Activated T-helper 1 cell treated with Interleukin-2 at 50 U/mL for 16 hours (primary cell): ENCODE data around the gene ZNF331.
A peak's percentile ranks its signal among the peaks of the same experiment; 100 is the strongest.
"Not testable (repeated sequence)": the region's sequence is repeated elsewhere in the genome, so short reads cannot be mapped to it uniquely, and the experiment has no call there.

Source experiments
- DNase-seq: peaks from one replicate; pipeline ENCODE4 v3.0.0-alpha.2; 2020; ENCODE audit warnings: low read depth

ZNF331 gene

DNA sequence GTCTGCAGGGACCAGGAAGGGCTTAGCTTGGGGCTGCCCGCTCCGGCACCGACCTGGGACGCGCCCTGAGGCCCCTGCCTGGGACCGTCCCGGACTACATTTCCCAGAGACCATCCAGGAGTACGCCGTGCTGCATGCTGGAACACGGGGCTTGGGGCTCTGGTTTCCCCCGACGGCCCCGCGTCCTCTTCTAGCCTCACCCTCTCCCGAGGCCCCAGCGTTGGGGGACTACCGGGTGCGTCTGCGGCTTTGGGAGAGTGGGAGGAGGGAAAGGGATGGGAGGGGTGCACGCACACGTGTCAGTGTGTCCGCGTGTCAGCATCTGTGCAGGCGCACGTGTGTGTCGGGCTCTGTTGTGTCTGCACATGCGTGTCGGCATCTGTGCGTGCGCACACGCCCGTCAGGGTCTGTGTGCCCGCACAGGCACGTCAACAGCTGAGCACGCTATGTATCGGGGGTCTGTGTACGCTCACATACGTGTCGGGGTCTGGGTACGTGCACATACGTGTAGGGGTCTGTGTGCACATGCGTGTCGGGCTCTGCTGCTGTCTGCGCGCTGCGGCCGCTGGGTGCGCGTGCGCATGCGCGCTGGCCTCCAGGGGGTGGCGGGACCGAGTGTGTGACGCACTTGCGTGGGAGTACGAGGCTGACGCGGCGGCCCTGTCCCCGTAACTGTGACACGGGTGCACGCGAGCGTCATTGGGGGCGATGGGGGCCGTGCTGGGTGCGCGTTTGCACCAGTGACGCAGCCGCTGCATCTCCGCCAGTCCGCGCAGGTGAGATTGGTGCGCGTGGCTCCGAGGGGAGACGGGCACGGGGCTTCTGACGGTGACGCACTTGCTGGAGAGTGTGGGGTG is at the start of gene ZNF331:
Gene ZNF331 (plus strand): TSS at position 625 of the 857 bp plus-strand sequence. CDS start 31,232 bp downstream, outside the sequence.
- DNase-seq: peak; percentile 82

DNA sequence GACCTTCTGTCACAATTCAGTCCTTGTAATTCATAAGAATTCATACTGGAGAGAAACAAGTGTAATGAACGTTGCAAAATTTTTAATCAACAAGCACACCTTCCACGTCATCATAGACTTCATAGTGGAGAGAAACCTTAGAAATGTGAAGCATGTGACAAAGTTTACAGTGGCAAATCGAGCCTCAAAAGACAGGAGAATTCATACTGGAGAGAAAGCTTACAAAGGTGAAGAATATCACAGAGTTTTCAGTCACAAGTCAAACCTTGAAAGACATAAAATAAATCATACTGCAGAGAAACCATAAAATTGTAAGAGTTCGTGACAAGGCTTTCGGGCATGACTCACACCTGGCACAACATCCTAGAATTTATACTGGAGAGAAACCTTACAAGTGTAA is 45.8 kb upstream of the ZNF331 start:
- no peak for DNase-seq

DNA sequence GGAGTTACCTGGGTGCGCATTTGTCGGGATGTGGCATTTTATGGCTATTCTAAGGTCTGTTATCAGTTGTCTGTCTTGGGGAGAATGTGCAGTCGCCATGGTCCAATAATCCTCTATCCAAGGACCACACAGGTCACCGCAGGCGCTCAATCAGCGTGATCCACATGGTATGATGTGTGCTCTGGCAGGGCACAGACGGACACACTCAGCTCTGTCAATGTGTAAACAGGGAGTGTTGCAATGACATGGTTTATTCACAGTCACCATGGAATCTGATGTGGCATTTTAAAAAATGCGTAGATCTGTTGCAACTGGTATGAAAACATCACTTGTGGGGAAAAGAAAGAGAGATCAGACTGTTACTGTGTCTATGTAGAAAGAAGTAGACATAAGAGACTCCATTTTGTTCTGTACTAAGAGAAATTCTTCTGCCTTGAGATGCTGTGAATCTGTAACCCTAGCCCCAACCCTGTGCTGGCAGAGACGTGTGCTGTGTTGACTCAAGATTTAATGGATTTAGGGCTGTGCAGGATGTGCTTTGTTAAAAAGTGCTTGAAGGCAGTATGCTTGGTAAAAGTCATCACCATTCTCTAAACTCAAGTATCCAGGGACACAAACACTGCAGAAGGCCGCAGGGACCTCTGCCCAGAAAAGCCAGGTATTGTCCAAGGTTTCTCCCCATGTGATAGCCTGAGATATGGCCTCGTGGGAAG is 40.5 kb upstream of the ZNF331 start:
- not testable (repeated sequence) for DNase-seq

DNA sequence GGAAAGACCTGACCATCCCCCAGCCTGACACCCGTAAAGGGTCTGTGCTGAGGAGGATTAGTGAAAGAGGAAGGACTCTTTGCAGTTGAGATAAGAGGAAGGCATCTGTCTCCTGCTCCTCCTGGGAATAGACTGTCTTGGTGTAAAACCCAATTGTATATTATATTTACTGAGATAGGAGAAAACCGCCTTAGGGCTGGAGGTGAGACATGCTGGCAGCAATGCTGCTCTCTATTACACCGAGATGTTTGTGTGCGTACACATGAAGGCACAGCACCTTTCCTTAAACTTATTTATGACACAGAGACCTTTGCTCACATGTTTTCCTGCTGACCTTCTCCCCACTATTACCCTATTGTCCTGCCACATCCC is 39.9 kb upstream of the ZNF331 start:
- not testable (repeated sequence) for DNase-seq

DNA sequence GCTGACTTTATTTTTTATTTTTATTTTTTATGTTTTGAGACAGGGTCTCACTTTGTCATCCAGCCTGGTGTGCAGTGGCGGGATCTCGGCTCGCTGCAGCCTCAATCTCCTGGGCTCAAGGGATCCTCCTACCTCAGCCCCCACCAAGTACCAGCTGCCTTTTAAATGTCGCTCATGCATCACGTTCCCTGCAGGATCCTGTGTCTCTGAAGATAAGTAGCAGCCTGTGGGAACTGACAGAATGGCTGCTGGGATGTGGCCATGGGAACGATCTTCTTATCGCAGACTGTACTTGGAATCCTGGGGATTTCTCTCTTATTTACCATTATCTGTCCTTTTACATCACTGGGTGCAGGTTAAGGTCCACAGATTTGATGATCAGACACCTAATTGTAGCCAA is 34.8 kb upstream of the ZNF331 start:
- not testable (repeated sequence) for DNase-seq

DNA sequence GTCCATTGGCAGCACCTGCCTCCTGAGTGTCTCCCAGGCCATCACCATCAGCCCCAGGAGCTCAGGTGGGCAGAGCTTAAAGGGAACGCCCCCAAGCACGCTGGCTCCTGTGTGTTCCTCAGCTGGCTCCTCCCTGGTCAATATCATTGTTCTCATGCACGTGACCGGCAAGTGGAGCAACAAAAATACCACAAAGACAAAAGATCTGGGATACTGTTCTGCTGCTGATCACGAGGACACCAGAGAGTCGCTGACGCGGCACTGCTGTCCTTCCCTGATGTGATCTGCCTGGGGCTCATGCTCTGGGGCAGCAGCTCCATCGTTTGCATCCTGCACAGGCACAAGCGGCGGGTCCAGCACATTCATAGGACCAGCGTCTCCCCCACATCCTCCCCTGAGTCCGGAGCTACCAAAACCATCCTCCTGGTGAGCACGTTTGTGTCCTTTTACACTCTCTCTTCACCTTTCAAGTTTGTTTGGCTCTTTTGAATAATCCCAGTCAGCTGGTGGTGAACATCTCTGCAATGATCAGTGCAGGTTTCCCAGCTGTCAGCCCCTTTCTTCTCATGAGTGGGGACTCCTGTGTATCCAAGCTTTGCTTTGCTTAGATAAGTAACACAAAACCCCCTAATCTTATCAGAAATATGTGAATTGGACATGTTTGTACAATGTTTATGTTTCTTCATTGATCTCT is 34.1 kb upstream of the ZNF331 start:
- not testable (repeated sequence) for DNase-seq

DNA sequence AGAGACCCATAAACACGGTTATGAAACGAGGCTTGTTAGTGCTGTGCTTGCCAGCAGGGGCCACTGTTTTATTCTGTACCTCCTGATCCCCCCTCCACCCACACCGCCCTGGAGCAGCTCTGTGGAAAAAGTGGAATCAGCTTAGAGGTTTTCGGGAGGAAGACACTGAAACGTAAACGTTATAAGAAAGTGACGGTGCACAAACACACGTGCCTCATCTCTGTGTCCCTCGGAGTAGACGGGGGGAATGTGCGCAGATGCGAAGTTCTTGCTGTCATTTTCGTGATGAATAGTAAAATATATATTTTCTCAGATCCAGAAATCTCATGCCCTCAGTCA is 33.6 kb upstream of the ZNF331 start:
- DNase-seq: not testable (repeated sequence)

DNA sequence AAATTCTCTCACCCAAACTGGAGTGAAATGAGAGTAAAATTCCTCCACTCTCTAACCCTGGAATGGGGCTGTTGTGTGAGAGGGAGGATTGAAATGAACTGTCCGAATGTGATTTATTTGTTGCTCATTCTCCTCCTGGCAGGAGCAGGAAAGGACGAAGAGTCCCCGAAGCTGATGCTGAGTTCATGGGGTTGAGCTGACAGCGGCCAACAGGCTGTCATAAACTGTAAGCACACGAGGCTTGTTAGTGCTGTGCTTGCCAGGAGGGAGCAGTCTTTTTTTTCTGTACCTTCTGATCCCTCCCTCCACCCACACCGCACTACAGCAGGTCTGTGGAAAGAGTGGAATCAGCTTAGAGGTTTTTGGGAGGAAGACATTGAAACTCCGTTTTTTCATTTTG is 33.1 kb upstream of the ZNF331 start:
- DNase-seq: no peak

DNA sequence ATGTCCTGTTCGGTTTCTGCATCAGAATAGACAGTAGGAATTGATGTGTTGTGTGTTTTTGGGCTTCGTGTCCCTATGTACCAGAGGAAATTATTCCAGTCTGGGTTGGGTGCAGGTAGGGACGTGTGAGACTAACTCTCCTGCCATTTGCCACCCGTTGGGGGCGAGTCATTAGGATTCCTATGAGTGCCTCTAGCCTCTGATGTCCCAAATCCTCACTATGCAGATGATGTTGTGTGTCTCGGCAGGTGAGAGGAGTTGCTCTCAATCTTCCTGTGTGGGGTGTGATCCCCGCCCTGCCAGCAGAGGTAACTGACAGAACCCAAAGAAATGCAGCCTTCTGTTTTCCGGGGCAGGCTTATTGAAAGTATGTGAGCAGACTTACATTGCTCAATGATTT is 31.2 kb upstream of the ZNF331 start:
- no peak for DNase-seq

DNA sequence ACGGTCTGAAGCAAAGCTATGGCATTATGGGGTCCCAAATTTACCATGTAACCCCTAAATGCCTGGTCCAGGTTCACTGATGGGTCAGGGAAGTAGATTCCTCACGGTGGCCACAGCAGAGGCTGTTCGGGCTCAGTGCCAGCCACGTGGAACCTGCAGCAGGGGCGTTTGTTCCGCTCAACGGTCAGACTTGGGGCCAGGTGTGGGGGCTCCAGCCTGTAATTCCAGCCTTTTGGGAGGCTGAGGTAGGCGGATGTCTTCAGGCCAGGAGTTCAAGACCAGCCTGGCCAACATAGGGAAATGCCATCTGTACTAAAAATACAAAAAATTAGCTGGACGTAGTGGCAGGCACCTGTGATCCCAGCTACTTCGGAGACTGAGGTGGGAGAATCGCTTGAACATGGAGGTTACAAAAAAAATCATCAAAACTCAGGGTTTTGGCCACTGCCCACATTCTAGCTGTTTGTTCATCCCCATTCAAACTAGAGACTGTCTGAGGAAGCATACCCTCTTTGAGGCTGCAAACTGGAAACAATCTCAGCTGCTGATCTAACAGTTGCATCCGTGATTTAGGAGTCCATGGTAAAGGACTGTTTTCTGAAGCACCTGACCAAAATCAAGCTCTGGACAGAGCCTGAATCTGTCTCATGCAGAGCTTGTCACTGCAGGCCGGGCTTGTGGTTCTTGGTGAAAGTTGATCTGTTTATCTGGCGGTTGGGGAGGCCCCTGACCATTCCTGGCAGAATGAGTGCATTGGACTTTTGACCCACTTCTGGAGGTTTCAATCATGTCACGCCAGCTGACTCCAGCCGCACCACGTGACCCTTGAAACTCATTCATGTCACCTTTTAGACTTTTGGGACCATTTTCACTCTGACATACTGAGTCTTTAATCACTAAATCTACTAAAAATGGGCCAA is 30.2 kb upstream of the ZNF331 start:
- DNase-seq: no peak

DNA sequence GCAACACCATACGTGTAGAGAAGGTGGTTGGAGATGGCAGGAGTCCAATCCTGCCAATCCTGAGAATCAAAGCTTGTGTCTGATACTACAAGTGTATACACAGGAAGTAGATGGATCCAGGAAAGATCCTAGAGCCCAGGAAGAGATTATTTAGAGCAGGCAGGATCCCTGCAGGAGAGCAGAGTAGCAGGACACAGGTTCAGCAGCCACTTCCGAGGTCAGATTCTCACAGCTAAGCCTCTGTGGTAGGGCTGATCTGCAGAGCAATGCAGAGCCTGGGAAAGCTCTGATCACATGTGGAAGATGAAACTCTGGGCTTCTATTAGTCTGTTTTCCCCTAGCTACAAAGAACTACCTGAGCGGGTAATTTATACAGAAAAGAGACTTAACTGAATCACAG is 28.5 kb upstream of the ZNF331 start:
- no peak for DNase-seq

DNA sequence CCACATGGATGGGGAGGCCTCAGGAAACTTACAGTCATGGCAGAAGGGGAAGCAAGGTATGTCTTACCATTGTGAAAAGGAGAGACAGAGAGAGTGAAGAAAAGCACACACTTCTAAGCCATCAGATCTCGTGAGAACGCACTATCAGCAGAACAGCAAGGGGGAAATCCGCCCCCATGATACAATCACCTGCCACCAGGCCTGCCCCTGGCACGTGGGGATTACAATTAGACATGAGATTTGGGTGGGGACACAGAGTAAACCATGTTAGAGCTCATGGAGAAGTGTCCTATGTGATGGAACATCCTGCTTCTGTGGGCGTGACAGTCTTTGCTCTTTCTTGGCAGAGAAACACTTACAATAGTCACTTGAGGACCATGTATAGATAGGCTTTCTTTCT is 28.1 kb upstream of the ZNF331 start:
- no peak for DNase-seq

DNA sequence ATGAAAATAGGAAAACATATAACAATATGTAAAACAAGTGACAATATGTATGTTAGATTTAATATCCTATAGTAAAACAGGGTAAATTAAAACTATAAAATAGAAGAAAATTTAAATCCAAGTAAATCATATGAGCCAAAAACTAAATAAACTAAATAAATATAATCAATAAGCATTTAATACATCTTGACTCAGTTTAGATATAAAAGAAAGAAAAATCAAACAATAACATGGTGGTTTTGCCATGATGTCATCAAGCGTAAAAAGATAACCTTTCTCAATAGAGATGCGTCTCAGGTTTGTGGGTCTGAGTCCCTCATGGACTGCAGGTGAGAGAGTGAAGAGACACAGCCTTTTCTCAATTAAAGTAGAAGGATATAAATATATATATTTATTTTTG is 26.6 kb upstream of the ZNF331 start:
- DNase-seq: no peak

DNA sequence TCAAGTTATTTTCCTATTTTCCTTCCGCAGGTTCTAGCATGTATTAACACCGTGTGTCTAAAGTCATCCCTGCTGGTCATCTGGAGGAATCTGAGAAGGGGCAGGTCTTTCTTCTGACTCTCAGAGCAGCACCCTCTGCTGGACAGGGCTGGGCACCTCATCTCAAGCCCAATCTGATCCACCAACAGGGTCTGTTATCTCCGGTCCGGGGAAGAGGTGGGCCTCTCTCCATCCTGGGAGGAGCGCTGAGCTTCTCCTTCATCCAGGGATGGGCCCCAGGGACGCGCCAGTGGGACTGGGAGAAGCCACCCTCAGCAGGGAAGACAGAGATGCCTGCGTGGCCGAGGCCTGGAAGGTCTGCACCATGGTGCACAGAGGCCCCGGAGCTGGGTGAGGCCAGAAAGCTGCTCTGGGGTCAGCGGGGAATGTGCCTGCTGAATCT is 26.0 kb upstream of the ZNF331 start:
- DNase-seq: peak; percentile 24

DNA sequence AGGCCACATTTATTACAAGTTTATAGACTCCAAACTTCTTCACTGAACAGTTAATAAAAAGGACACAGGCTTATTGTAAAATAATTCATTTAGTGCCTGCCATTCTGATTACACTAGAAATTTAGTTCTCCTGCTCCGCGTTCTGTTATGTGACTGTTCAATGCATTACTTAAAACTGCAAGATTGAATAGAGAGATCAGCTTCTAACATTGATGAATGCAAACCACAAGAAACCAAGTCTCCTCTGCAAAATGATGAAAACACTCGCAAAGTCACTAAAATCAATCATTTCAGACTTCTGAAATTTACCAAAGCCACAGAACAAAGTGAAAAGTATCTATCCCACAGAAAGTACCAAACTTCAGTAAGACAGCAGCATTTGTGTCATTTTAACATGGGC is 22.9 kb upstream of the ZNF331 start:
- DNase-seq: not testable (repeated sequence)

DNA sequence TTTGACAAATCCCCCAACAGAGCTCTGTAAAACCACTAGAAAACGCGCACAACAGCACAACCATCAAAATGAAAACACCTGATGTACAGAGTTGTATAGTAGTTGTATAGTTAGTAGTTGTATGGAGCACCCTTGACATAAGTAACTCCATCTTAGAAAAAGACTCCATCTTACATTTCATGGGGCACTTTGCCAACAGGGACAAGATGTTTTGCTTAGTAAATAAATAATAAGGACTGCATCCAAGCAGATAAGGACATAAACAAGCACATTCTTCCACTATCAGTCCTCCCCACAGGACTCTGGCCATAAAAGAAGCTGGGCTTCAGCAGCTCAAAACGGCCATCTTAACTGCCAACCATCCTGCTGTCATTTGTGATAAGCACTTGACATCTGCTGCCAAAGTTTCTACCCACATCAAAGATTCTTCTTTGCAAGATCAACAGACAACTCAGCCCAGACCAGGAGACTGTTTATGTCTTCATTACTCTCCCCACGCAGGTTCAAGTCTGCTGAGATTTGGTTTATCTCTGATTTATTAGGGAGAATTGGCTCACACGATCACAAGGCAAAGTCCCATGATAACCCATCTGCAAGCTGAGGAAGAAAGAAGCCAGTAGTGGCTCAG is 20.7 kb upstream of the ZNF331 start:
- DNase-seq: no peak

DNA sequence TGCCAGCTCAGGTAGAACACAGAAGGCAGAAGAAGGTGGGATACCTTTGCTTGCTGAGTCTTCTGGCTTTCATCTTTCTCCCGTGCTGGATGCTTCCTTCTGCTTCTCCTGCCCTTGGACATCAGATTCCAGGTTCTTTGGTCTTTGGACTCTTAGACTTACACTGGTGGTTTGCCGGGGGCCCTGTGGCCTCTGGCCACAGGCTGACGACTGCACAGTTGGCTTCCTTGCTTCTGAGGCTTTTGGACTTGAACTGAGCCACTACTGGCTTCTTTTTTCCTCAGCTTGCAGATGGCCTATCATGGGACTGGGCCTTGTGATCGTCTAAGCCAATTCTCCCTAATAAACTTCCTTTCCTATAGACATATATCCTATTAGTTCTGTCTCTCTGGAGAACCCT is 19.8 kb upstream of the ZNF331 start:
- no peak for DNase-seq

DNA sequence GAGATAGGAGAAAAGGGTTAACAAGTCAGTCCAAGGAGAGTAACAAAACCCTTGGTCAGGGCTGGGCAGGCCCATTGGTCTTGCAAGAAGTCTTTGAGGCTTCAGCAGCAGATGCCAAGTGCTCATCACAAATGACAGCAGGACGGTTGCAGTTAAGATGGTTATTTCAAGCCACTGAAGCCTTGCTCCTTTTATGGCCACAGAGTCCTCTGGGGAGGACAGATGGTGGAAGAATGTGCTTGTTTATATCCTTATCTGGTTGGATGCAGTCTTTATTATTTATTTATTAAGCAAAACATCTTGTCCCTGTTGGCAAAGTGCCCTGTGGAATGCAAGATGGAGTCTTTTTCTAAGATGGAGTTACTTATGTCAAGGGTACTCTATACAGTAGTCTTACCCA is 19.2 kb upstream of the ZNF331 start:
- no peak for DNase-seq

DNA sequence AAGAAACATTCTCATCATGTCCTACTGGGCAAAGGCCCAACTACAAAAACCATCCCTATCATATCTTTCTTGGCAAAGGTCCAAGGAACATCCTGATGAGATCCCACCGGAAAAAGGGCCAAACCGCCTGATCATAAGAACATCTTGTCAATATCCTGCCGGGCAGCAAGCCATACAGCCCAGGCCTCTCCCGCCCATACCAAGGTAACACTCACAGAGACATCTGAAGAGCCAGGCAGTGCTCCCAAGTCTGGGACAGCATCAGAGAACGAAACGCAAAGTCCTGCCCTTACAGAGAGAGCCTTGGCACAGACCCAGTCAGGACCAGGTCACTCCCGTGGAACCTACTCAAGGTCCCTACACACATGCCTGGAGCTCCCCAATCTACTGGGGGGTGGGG is 18.5 kb upstream of the ZNF331 start:
- no peak for DNase-seq

DNA sequence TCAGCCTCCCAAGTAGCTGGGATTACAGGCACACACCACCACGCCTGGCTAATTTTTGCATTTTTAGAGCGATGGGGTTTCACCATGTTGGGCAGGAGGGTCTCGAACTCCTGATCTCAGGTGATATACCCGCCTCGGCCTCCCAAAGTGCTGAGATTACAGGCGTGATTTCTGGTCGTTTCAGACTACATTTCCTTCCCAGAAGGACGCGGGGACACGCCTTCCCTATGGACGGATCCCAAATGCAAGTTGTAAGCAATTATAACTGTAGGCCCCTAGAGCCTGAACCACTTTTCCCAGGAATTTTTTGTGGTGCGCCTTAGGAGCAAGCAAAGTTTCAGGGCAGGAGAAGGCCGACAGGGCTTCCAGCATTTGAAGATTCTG is 17.8 kb upstream of the ZNF331 start:
- DNase-seq: no peak
